Measurements from ENCODE around the gene TMED8.
A peak's percentile ranks its signal among the peaks of the same experiment; 100 is the strongest.

The TMED8 gene

DNA sequence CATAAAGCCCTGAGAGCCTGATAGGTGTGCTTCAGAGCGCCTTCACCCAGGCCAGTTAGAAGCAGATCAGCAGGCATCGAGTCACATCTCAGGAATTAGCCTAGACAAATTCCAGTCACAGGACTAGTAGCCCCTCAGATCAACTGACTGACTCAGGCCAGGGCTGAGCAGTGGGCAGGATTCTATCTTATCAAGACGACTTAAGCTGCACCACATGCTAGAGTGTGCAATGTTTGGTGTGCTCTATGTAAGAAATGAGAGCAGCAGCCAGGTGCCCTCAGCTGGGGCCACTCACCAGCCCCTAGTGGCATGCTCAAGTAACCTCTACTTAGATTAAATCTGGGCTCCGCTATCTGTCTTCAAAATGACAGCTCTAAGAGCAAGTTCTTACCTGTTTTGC, 86.2 kb downstream of the TMED8 start:
- DNase-seq (ENCODE audit: low spot score), result peak; percentile 36

DNA sequence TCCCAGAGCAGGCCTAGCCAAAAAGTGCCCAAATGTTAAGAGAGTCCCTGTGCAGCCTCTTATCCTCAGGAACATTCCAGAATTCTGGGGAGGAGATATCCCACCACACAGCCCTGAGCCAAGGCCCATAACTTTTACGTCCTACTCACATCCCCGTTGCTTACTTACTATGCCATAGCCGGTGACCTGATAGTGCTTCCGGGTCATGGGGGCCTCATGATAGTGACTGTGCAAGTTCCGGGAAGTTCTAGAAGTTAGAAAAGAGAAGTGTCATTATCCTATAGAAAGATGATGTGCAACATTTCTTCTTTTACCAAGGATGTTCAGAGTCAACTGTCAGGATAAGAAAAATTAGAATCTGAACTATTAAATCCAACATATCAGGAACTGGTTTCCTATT, 90.3 kb downstream of the TMED8 start:
- DNase-seq (ENCODE audit: low spot score), result no peak

Data from iPS-NIHi11 (cell line).